Choroid plexus epithelial cell (primary cell): ENCODE data around the gene EFNA3.
"Not testable (repeated sequence)": the region's sequence is repeated elsewhere in the genome, so short reads cannot be mapped to it uniquely, and the experiment has no call there.

ENCODE experiments used
- DNase-seq: peaks from one replicate; pipeline ENCODE4 v3.0.0-alpha.2; 2010; ENCODE audit warnings: low read depth
- H3K4me3 ChIP-seq: 2 replicates; pipeline ENCODE4 v1.5.1; 2011; ENCODE audit warnings: low read depth, mild to moderate bottlenecking, control low read depth, low read length, moderate library complexity
- CTCF ChIP-seq: conservative IDR thresholded peaks from 2 replicates; pipeline ENCODE4 v1.5.1; 2011; ENCODE audit warnings: low read depth, mild to moderate bottlenecking, control low read depth, inconsistent platforms, low read length, moderate library complexity

EFNA3 gene

DNA sequence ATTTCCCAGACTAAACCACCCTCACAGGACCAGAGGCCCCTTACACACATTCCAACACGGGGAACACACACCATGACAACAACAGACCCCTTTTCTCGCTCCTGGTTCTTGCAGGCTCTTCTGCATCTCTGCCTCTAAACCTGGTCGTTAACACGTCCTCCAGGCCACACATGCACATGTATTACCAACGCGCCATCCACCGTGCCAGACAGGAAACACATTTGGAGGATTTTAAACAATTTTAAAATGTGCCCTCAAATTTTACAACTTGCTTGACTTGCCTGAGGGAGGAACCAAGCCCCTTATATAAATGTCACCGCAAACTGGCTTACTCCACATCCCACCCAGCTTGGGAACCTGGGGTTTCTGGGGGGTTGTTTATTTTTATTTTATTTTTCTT, 32.2 kb downstream of the EFNA3 start:
- no peak for TF ChIP-seq CTCF
- H3K4me3 ChIP-seq: no peak overlapping the region
- no peak for DNase-seq

- no peak for TF ChIP-seq CTCF
- DNase-seq: no peak
- no peak overlapping the region for H3K4me3 ChIP-seq
These were observed 34.9 kb downstream of the EFNA3 start for GRCh38 chr1:155113450-155113980.

DNA sequence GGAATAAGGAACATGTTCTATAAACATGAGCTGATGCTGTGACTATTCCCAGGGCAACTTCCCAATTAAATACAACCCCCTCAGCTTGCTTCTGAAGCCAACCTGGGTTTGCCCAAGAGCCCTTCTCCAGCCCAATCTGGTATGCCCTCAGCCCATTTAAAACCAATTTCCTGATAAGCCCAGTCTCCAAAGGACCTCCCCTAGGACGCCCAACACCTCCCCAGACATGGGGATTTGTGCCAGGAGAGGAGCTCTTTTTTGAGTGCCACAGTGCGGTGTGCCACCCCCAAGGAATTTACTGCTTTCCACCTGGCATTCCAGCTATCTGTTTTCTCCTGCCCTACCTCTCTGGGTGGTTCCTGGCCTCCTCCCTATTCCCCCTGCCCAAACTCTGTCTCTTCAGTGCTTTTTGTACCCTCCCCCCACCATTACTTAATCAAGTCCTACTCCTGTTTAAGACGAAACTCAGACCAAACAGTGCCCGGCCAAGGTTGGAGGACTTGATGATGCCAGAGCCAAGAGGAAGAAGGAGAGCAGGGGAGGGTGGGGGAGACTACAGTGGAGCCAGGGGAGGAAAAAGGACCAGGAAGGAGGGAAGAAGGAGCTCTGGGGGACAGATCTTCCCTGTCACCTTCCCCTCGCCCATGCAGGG, 37.6 kb downstream of the EFNA3 start:
- no peak for DNase-seq
- TF ChIP-seq CTCF: no peak
- no peak overlapping the region for H3K4me3 ChIP-seq

DNA sequence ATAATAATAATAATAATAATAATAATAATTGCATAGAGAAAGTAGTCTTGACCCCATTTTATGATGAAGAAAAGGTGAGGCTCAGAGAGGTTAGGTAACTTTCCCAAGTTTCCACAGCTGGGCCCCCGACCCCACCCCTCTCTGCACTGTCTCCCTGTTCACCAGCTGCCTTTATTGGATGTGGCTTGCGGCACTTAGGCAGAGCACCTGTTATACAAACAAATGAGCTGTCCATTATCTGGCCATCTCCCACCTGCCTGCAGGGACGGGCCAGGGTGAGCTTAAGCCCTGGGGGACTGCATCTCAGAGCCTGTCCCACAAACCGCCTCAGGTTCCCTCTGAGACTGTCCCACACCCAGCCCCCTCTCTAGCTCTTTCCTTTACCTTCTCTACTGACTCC, 39.0 kb downstream of the EFNA3 start:
- TF ChIP-seq CTCF: no peak
- no peak overlapping the region for H3K4me3 ChIP-seq
- no peak for DNase-seq

DNA sequence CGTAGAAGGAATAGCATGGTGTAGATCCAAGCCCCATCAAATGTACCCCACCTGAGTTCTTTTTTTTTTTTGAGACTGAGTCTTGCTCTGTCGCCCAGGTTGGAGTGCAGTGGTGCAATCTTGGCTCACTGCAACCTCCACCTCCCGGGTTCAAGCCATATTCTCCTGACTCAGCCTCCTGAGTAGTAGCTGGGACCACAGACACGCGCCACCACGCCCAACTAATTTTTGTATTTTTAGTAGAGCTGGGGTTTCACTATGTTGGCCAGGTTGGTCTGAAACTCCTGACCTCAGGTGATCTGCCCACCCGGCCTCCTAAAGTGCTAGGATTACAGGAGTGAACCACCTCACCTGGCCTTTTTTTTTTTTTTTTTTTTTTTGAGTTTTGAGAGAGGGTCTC, 39.5 kb downstream of the EFNA3 start:
- H3K4me3 ChIP-seq, DNase-seq: not testable (repeated sequence)

DNA sequence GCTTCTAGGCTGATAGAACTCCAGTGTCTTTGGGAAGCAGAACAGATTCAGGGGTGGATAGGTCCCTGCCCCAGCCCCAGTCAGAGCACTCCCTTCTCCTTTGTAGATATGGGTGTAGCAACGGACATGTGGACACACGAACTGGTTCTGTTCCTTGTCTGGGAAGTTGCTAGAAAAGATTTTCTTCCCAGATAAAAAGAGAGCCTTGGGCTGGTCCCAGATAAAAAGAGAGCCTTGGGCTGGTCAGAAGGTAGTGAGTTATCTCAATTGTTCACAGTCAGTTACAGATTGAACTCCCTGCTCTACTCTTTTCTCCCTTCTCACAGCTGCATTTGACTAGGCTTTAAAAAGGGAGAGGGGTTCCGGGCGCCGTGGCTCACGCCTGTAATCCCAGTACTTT, 41.6 kb downstream of the EFNA3 start:
- DNase-seq: no peak
- H3K4me3 ChIP-seq: no peak overlapping the region
- TF ChIP-seq CTCF: no peak

DNA sequence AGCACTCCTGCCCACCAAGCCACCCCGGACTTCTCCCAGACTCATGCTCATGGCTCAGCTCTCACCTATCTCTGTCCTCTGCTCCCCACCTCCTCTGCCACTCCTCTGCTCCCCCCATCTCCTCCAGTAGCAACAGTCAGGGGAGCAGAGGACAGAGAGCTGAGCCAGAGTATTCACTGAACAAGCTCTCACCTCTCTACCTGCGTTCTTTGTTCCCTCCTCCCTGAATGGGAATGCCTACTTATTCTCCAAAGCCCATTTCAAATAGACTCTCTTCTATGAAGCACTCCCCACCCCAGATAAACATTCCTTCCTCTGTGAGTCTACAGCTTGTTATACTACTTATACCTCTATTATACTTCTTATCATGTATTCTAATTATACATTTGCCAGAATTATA, 42.6 kb downstream of the EFNA3 start:
- TF ChIP-seq CTCF: no peak
- no peak overlapping the region for H3K4me3 ChIP-seq
- no peak for DNase-seq
